HEK293 (cell line): ENCODE data around the gene THSD4.

Experiments
- CTCF ChIA-PET: fragments of 350-600 bp; formaldehyde crosslinking; extraction: SDS; loops from one replicate; lab custom pipeline; 2021; ENCODE audit warnings: antibody characterized with exemption; lab: Yijun Ruan, JAX
- POLR2A ChIA-PET: fragments of 300-600 bp; formaldehyde crosslinking; extraction: SDS; loops from one replicate; lab custom pipeline; 2020; ENCODE audit warnings: antibody characterized with exemption, inconsistent platforms; lab: Yijun Ruan, JAX
- H3K27ac ChIP-seq: fragments of 200-500 bp; sonication (Bioruptor generic); 2 replicates; pipeline ENCODE4 v1.5.1; 2014; ENCODE audit warnings: low read depth, low read length, control low read depth, inconsistent platforms; ENCODE audit errors: extremely low read depth
- H3K36me3 ChIP-seq, 2 experiments: fragments of 200-500 bp in 1 of 2; sonication (Bioruptor generic) in 1 of 2; 1 replicate in 1 of 2; 2 replicates in 1 of 2; pipeline ENCODE4 v1.5.1; 2014 to 2017; ENCODE audit warnings: inconsistent platforms in 2 of 2, low read length in 2 of 2; ENCODE audit not compliant: control insufficient read depth in 2 of 2, insufficient read depth in 1 of 2
- H3K4me1 ChIP-seq: fragments of 200-500 bp; sonication (Bioruptor generic); 2 replicates; pipeline ENCODE4 v1.5.1; 2014; ENCODE audit warnings: mild to moderate bottlenecking, low read length, inconsistent platforms; ENCODE audit not compliant: control insufficient read depth, insufficient read depth
- H3K4me3 ChIP-seq: 2 replicates; pipeline ENCODE4 v1.5.1; 2011; ENCODE audit warnings: low read depth, mild to moderate bottlenecking, control low read depth, low read length, moderate library complexity
- H3K9me3 ChIP-seq: fragments of 200-500 bp; sonication (Bioruptor generic); 2 replicates; pipeline ENCODE4 v1.5.1; 2014; ENCODE audit warnings: low read depth, low read length, inconsistent platforms; ENCODE audit not compliant: control insufficient read depth, insufficient read depth
- BCL6B ChIP-seq: fragments of 450-650 bp; formaldehyde crosslinking; IDR thresholded peaks from 2 replicates; pipeline ENCODE4 v1.5.1; 2017; ENCODE audit warnings: missing biosample characterization, missing genetic modification characterization
- GLI4 ChIP-seq: fragments of 450-650 bp; formaldehyde crosslinking; IDR thresholded peaks from 2 replicates; pipeline ENCODE4 v1.5.1; 2016; ENCODE audit warnings: missing biosample characterization, missing genetic modification characterization
- HOXA7 ChIP-seq: sonication (generic); formaldehyde crosslinking; IDR thresholded peaks from 2 replicates; pipeline ENCODE4 v1.8.1; 2022; ENCODE audit warnings: missing genetic modification reagents, borderline replicate concordance
- HOXC10 ChIP-seq: sonication (generic); formaldehyde crosslinking; IDR thresholded peaks from 2 replicates; pipeline ENCODE4 v1.8.1; 2023; ENCODE audit warnings: mild to moderate bottlenecking, missing genetic modification reagents
- SP7 ChIP-seq: fragments of 450-650 bp; formaldehyde crosslinking; IDR thresholded peaks from 2 replicates; pipeline ENCODE4 v1.5.1; 2016; ENCODE audit warnings: missing biosample characterization, missing genetic modification characterization
- ZBTB21 ChIP-seq: fragments of 450-650 bp; formaldehyde crosslinking; IDR thresholded peaks from 2 replicates; pipeline ENCODE4 v1.5.1; 2017; ENCODE audit warnings: missing biosample characterization, missing genetic modification characterization
- ZBTB26 ChIP-seq: fragments of 450-650 bp; formaldehyde crosslinking; optimal IDR thresholded peaks from 2 replicates; pipeline ENCODE3; 2016; ENCODE audit warnings: missing biosample characterization, mild to moderate bottlenecking, missing genetic modification characterization
- ZBTB8A ChIP-seq: fragments of 450-650 bp; formaldehyde crosslinking; IDR thresholded peaks from 2 replicates; pipeline ENCODE4 v1.5.1; 2016; ENCODE audit warnings: missing biosample characterization, missing genetic modification characterization
- ZFP3 ChIP-seq: fragments of 450-650 bp; formaldehyde crosslinking; IDR thresholded peaks from 2 replicates; pipeline ENCODE4 v1.5.1; 2016; ENCODE audit warnings: low read depth, missing biosample characterization, missing genetic modification characterization
- ZNF10 ChIP-seq: fragments of 450-650 bp; formaldehyde crosslinking; IDR thresholded peaks from 2 replicates; pipeline ENCODE4 v1.5.1; 2017; ENCODE audit warnings: missing biosample characterization, missing genetic modification characterization
- ZNF114 ChIP-seq: fragments of 450-650 bp; formaldehyde crosslinking; IDR thresholded peaks from 2 replicates; pipeline ENCODE4 v1.5.0; 2017; ENCODE audit warnings: missing biosample characterization, missing genetic modification characterization
- ZNF148 ChIP-seq: fragments of 450-650 bp; formaldehyde crosslinking; IDR thresholded peaks from 2 replicates; pipeline ENCODE4 v1.5.0; 2017; ENCODE audit warnings: missing biosample characterization, missing genetic modification characterization, borderline replicate concordance
- ZNF221 ChIP-seq: fragments of 450-650 bp; formaldehyde crosslinking; IDR thresholded peaks from 2 replicates; pipeline ENCODE4 v1.5.1; 2017; ENCODE audit warnings: missing biosample characterization, missing genetic modification characterization, borderline replicate concordance
- ZNF335 ChIP-seq: fragments of 450-650 bp; formaldehyde crosslinking; conservative IDR thresholded peaks from 2 replicates; pipeline ENCODE4 v1.5.1; 2016; ENCODE audit warnings: missing biosample characterization, missing genetic modification characterization
- ZNF350 ChIP-seq: fragments of 450-650 bp; formaldehyde crosslinking; IDR thresholded peaks from 2 replicates; pipeline ENCODE4 v1.5.0; 2017; ENCODE audit warnings: missing biosample characterization, mild to moderate bottlenecking, missing genetic modification characterization
- ZNF394 ChIP-seq: fragments of 450-650 bp; formaldehyde crosslinking; IDR thresholded peaks from 2 replicates; pipeline ENCODE4 v1.5.1; 2016; ENCODE audit warnings: missing biosample characterization, missing genetic modification characterization, mild to moderate bottlenecking, moderate library complexity, borderline replicate concordance
- ZNF398 ChIP-seq: fragments of 450-650 bp; formaldehyde crosslinking; IDR thresholded peaks from 2 replicates; pipeline ENCODE4 v1.5.1; 2017; ENCODE audit warnings: missing biosample characterization, missing genetic modification characterization
- ZNF473 ChIP-seq: fragments of 450-650 bp; formaldehyde crosslinking; IDR thresholded peaks from 2 replicates; pipeline ENCODE4 v1.5.1; 2017; ENCODE audit warnings: missing biosample characterization, missing genetic modification characterization
- ZNF488 ChIP-seq: fragments of 450-650 bp; formaldehyde crosslinking; IDR thresholded peaks from 2 replicates; pipeline ENCODE4 v1.5.1; 2016; ENCODE audit warnings: missing biosample characterization, missing genetic modification characterization
- ZNF555 ChIP-seq: fragments of 450-650 bp; formaldehyde crosslinking; conservative IDR thresholded peaks from 2 replicates; pipeline ENCODE4 v1.5.1; 2017; ENCODE audit warnings: missing biosample characterization, mild to moderate bottlenecking, missing genetic modification characterization, inconsistent platforms
- ZNF580 ChIP-seq: fragments of 450-650 bp; formaldehyde crosslinking; IDR thresholded peaks from 2 replicates; pipeline ENCODE4 v1.5.1; 2016; ENCODE audit warnings: missing biosample characterization, missing genetic modification characterization
- ZNF658 ChIP-seq: fragments of 450-650 bp; formaldehyde crosslinking; IDR thresholded peaks from 2 replicates; pipeline ENCODE4; 2016; ENCODE audit warnings: missing biosample characterization, missing genetic modification characterization
- ZNF791 ChIP-seq: fragments of 450-650 bp; formaldehyde crosslinking; IDR thresholded peaks from 2 replicates; pipeline ENCODE4 v1.5.1; 2016; ENCODE audit warnings: missing biosample characterization, missing genetic modification characterization
- ZSCAN23 ChIP-seq: fragments of 450-650 bp; formaldehyde crosslinking; IDR thresholded peaks from 2 replicates; pipeline ENCODE4 v1.5.1; 2016; ENCODE audit warnings: missing biosample characterization, missing genetic modification characterization

Gene THSD4

GRCh38 chr15:71627188-71627587, 511.9 kb downstream of the THSD4 start:
- no peak for TF ChIP-seq ZBTB21
- TF ChIP-seq ZNF221 (tag by site-specific recombination), result no peak
- TF ChIP-seq ZNF555 (tag by site-specific recombination), result no peak
- no peak for TF ChIP-seq HOXA7 (CRISPR knock-in tag)
- no peak for TF ChIP-seq GLI4 (tag by site-specific recombination)
- TF ChIP-seq ZNF488 (tag by site-specific recombination), result no peak
- TF ChIP-seq ZSCAN23 (tag by site-specific recombination), result no peak
- TF ChIP-seq ZNF473 (tag by site-specific recombination), result no peak
- no peak for TF ChIP-seq HOXC10 (CRISPR knock-in tag)
- TF ChIP-seq BCL6B, result no peak
- no peak for TF ChIP-seq ZNF580
- Histone ChIP-seq H3K36me3 (no peaks in the 10 kb centered on the region), H3K4me1 (no peaks in the 10 kb centered on the region), H3K9me3 (no peaks in the 10 kb centered on the region), H3K4me3 (no peak overlapping the region), H3K27ac (no peak overlapping the region)
- CTCF ChIA-PET, result interaction anchor here (0.6 to 0.9 kb wide), 4 partner anchors 9 to 526 kb away, joined by 3 to 6 read pairs (median 3); no protein-coding TSS in a partner anchor
- POLR2A ChIA-PET, result no interaction called here

GRCh38 chr15:71627604-71628003, 512.3 kb downstream of the THSD4 start:
- no peak overlapping the region for H3K4me3 ChIP-seq
- no peaks in the 10 kb centered on the region for H3K9me3 ChIP-seq
- no peaks in the 10 kb centered on the region for H3K4me1 ChIP-seq
- ChIA-PET POLR2A (no interaction called here), CTCF (interaction anchor here (0.6 to 0.9 kb wide), 3 partner anchors 8 to 117 kb away, joined by 3 read pairs; no protein-coding TSS in a partner anchor)
- H3K36me3 ChIP-seq, result no peaks in the 10 kb centered on the region
- TF ChIP-seq ZNF658, result no peak
- peak; percentile 56 for TF ChIP-seq SP7
- H3K27ac ChIP-seq, result no peak overlapping the region

- Histone ChIP-seq H3K9me3 (no peaks in the 10 kb centered on the region), H3K4me3 (no peak overlapping the region), H3K27ac (no peak overlapping the region), H3K4me1 (no peaks in the 10 kb centered on the region), H3K36me3 (no peaks in the 10 kb centered on the region)
- ChIA-PET POLR2A (no interaction called here), CTCF (interaction anchor here (0.6 to 2.2 kb wide), 5 partner anchors 22 to 760 kb away, joined by 3 to 12 read pairs (median 4); no protein-coding TSS in a partner anchor)
- TF ChIP-seq ZNF394 (tag by site-specific recombination), result no peak
- no peak for TF ChIP-seq ZNF335
- TF ChIP-seq ZFP3 (tag by site-specific recombination), result no peak
- TF ChIP-seq ZNF10 (tag by site-specific recombination), result no peak
- no peak for TF ChIP-seq ZNF148
- TF ChIP-seq ZBTB26 (tag by site-specific recombination), result no peak
- TF ChIP-seq ZNF114 (tag by site-specific recombination), result no peak
- no peak for TF ChIP-seq ZNF350 (tag by site-specific recombination)
- no peak for TF ChIP-seq ZBTB8A
- TF ChIP-seq ZNF791 (tag by site-specific recombination), result no peak
- TF ChIP-seq ZNF398 (tag by site-specific recombination), result no peak
Observed at GRCh38 chr15:71628988-71629770, 513.9 kb downstream of the THSD4 start.
